Activated B cell treated with CpG ODN at 0.5 μM for 24 hours (primary cell): ENCODE results near the gene CALD1. TPM values are rescaled to one million over a fixed set of nuclear protein-coding genes. Genes with fewer than 3 reads are reported as not detected.
A peak's percentile ranks its signal among the peaks of the same experiment; 100 is the strongest.

Source experiments
- ATAC-seq: fragments of 200-7000 bp; cut with Tn5 transposase; one replicate; pipeline ENCODE4 v1.10.0; 2021; ENCODE audit warnings: low read depth, mild to moderate bottlenecking, moderate library complexity
- CTCF ChIA-PET: fragments of 350-600 bp; sonication (Branson Sonifier 250); formaldehyde crosslinking; loops from one replicate; lab custom pipeline; 2021; ENCODE audit warnings: antibody characterized with exemption; lab: Charles Lee
- POLR2A ChIA-PET: fragments of 350-600 bp; sonication (Branson Sonifier 250); formaldehyde crosslinking; loops from one replicate; lab custom pipeline; 2021; ENCODE audit warnings: antibody characterized with exemption; lab: Charles Lee
- DNase-seq: peaks from one replicate; pipeline ENCODE4 v3.0.0; 2022
- H3K27ac Mint-ChIP-seq: one replicate; pipeline ENCODE4 v1.8.0; 2020; ENCODE audit warnings: mixed read lengths
- H3K27me3 Mint-ChIP-seq: one replicate; pipeline ENCODE4 v1.8.0; 2021; ENCODE audit warnings: mixed read lengths
- H3K36me3 Mint-ChIP-seq: one replicate; pipeline ENCODE4 v1.8.0; 2021; ENCODE audit warnings: low read depth, mixed read lengths
- H3K4me1 Mint-ChIP-seq: one replicate; pipeline ENCODE4 v1.8.0; 2021; ENCODE audit warnings: mixed read lengths
- H3K4me3 Mint-ChIP-seq: one replicate; pipeline ENCODE4 v1.8.0; 2020; ENCODE audit warnings: mild to moderate bottlenecking, mixed read lengths
- H3K9me3 Mint-ChIP-seq: one replicate; pipeline ENCODE4 v1.8.0; 2020; ENCODE audit warnings: mixed read lengths
- intact Hi-C: fragments of 100-400 bp; cut with micrococcal nuclease; formaldehyde crosslinking; loops from one replicate; pipeline ENCODE4 v1.15.1; 2024
- total RNA-seq: library from RNA; stranded (reverse); gene quantifications from 2 replicates; pipeline ENCODE4 v1.2.3, GENCODE V29; 2022
- TF ChIP-seq, protein P1 (sequence below): fragments of 200-600 bp; IDR thresholded peaks from one replicate; pipeline ENCODE4 v1.8.0; 2022; ENCODE audit warnings: antibody characterized with exemption, mild to moderate bottlenecking

CALD1 gene
- total RNA-seq, 1 donor from 2014 or later, result 0.33 TPM

DNA sequence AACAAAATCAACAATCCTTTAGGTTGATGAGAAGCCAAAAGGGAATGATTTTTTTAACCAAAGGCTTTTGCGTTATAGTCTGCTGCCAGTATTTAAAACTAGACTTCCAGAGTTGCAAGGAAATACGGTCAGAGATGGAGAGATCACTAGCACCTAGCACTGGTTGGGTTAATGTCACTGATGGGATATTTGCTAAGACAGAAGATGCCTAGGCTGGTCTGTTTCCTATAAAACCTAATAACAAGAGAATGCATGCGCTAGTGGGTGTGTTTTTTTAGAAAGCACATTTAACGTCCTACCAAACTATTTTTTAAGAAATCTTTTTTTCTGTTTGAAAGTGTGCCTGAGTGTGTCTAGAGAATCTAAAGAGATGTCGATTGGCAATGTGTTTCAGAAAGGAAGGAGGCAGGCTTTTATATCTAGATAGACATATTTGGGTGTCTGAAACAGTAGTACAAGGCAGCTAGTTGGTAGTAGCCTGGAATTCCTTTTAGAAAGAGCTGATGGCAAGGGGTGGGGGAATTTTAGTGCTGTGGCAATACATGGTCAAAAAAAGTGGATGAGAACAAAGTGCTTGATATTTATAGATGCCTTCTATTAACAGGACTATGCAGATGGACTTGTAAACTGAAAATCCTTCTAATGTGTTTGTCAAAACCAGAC, 863 bp downstream of the CALD1 start:
- ChIA-PET POLR2A (interaction anchor here (0.6 kb wide), 1 partner anchor 12 kb away, joined by 3 read pairs; no protein-coding TSS in a partner anchor), CTCF (no interaction called here)
- TF ChIP-seq, protein P1, sequence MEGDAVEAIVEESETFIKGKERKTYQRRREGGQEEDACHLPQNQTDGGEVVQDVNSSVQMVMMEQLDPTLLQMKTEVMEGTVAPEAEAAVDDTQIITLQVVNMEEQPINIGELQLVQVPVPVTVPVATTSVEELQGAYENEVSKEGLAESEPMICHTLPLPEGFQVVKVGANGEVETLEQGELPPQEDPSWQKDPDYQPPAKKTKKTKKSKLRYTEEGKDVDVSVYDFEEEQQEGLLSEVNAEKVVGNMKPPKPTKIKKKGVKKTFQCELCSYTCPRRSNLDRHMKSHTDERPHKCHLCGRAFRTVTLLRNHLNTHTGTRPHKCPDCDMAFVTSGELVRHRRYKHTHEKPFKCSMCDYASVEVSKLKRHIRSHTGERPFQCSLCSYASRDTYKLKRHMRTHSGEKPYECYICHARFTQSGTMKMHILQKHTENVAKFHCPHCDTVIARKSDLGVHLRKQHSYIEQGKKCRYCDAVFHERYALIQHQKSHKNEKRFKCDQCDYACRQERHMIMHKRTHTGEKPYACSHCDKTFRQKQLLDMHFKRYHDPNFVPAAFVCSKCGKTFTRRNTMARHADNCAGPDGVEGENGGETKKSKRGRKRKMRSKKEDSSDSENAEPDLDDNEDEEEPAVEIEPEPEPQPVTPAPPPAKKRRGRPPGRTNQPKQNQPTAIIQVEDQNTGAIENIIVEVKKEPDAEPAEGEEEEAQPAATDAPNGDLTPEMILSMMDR, result no peak
- H3K27me3 Mint-ChIP-seq, result peaks cover 15% of the 10 kb centered on the region
- H3K4me1 Mint-ChIP-seq, result no peaks in the 10 kb centered on the region
- no peak overlapping the region for H3K27ac Mint-ChIP-seq
- no peak for DNase-seq
- no peaks in the 10 kb centered on the region for H3K36me3 Mint-ChIP-seq
- intact Hi-C loops, result no loop called here
- ATAC-seq, result no peak
- no peak overlapping the region for H3K4me3 Mint-ChIP-seq
- H3K9me3 Mint-ChIP-seq, result no peaks in the 10 kb centered on the region

DNA sequence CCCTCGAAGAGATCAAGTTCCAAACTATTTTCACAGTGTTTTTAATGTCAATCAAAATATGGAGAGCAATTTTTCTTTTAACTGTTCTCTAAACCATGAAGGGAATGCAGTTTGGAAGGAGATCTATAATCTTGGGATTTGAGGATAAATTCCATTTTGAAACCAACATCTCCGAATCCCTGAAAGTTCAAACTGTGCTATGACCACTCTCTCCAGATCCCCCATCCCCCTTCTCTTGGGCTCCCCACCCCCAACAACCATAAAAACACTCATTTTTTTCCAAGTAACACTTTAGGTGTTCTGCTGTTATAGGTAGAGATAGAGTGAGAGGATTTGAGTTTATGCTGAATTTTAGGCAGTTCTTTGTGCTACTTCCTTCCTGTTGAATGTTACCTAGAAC, 1.7 kb downstream of the CALD1 start:
- Mint-ChIP-seq H3K9me3 (no peaks in the 10 kb centered on the region), H3K27me3 (peaks cover 15% of the 10 kb centered on the region), H3K4me1 (no peaks in the 10 kb centered on the region), H3K4me3 (no peak overlapping the region), H3K36me3 (no peaks in the 10 kb centered on the region), H3K27ac (no peak overlapping the region)
- ATAC-seq, result no peak
- TF ChIP-seq, protein P1, result no peak
- ChIA-PET CTCF (no interaction called here), POLR2A (interaction anchor here (0.6 kb wide), 1 partner anchor 13 kb away, joined by 3 read pairs; no protein-coding TSS in a partner anchor)
- intact Hi-C loops, result no loop called here
- DNase-seq, result no peak

DNA sequence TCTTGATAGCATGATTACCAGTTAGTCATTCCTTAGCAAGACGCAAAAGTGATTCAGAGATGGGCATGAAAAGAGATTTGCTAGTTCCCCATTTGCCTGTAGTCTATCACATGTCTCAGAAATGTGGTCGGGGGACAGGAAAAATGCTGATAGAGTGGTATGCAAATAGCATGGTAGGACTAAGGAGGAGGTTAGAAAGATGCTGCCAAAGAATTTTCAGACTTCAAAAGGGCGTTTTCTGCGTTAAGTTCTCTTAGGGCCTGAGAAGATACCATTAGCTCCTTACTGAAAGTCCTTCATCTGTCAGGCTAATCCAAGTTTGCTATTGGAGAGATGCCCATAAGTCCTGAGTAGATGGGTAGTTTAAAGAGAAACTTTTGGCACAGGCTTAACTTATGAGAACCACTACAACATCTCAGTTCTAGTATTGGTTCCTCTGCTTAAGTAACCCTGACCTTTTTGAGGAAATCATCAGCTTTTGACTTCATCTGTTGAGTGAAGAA, 2.7 kb downstream of the CALD1 start:
- ChIA-PET CTCF (no interaction called here), POLR2A (interaction anchor here (1.2 to 1.3 kb wide), 2 partner anchors 15 to 136 kb away, joined by 6 read pairs; partner anchors contain the start of gene BPGM)
- TF ChIP-seq, protein P1, result no peak
- Mint-ChIP-seq H3K4me3 (peak overlapping the region; percentile 42), H3K36me3 (no peaks in the 10 kb centered on the region), H3K27me3 (peaks cover 15% of the 10 kb centered on the region), H3K9me3 (no peaks in the 10 kb centered on the region), H3K4me1 (no peaks in the 10 kb centered on the region), H3K27ac (peak overlapping the region; percentile 59)
- ATAC-seq (peak; percentile 86), DNase-seq (no peak)
- intact Hi-C loops, result loop anchor here (1.0 kb wide), 1 partner anchor 136 kb away; the partner anchor contains the start of gene BPGM

DNA sequence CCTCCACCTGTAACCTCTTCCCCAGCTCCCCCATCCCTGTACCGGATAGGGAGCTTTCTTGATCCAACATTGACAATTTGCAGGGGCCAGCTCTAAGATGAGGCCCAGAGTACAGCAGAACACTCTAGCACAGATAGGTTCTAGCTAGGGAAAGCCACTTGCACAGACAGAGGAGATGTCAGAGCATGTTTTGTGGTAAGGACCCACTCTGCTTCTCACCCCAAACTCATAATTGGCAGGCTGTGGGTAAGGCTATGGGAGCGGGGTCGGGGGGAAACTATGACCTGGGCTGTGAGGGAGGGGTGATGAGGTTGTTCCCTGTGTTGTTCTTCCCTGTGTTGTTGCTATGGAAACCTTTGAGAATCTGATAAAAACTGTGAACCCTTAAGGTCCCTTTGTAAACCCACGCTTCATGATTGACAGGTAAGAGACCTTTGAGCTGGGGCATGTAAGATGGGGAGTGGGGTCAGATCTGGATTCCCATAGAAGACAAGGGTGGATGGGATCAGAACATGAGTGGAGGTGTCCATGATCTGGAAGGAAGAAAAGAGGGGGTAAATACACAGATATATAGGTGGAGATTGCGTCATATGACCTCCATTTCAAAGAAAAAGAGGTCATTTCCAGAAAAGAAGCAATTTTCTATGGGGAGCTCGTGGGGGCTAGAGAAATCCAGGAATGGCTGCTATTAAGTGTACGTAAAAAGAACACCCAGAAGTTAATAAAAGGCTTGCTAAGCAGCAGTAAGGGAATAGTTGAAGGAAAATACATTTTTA, 4.0 kb downstream of the CALD1 start:
- Mint-ChIP-seq H3K27ac (no peak overlapping the region), H3K9me3 (no peaks in the 10 kb centered on the region), H3K4me1 (no peaks in the 10 kb centered on the region), H3K36me3 (no peaks in the 10 kb centered on the region), H3K4me3 (no peak overlapping the region), H3K27me3 (peaks cover 9% of the 10 kb centered on the region)
- no peak for DNase-seq
- CTCF ChIA-PET, result no interaction called here
- intact Hi-C loops, result no loop called here
- POLR2A ChIA-PET, result interaction anchor here (1.3 kb wide), 1 partner anchor 16 kb away, joined by 6 read pairs; no protein-coding TSS in a partner anchor
- ATAC-seq, result no peak
- TF ChIP-seq, protein P1, result no peak
